GM12874 (cell line): Measurements from ENCODE around the gene RASGRP3.

Experiments
- CTCF ChIP-seq: IDR thresholded peaks from 2 replicates; pipeline ENCODE4 v1.5.1; 2011; ENCODE audit warnings: low read depth, mild to moderate bottlenecking, control low read depth, low read length, moderate library complexity; ENCODE audit not compliant: insufficient read depth

RASGRP3 gene

DNA sequence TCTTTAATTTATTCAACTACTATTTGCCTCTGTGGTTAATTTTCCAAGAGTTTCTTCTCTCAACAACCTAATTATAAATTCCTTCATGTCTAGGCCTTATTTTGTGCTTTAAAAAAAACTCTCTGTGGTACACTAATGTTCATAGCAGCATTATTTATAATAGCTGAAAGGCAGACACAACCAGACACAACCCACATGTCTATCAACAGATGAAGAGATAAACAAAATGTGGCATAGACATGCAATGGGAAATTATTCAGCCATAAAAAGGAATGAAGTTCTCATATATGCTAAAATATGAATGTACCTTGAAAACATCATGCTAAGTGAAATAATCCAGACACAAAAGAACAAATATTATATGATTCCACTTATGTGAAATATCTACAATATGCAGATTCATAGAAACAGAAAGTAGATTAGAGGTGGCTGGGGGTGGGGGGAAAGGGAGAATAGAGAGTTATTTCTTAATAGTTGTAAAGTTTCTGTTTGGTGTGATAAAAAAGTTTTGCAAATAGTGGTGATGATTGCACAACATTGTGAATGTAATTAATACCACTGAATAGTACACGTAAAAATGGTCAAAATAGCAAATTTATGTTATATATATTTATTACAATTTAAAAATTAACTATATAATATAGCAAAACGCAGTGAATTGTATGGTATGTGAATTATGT lies 28.1 kb upstream of the RASGRP3 start:
- TF ChIP-seq CTCF, result no peak

DNA sequence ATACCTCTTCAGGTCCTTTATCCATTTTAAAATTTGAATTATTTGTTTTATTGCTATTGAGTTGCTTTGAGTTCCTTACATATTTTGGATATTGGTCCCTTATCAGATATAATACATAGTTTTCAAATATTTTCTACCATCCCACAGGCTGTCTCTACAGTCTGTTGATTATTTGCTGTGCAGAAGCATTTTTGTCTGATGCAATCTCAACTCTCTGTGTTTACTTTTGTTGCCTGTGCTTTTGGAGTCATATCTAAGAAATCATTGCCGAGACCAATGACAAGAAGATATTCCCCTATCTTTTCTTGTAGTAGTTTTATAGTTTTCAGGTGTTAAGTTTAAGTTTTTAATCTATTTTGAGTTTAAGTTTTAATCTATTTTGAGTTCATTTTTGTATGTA lies 25.2 kb upstream of the RASGRP3 start:
- no peak for TF ChIP-seq CTCF

DNA sequence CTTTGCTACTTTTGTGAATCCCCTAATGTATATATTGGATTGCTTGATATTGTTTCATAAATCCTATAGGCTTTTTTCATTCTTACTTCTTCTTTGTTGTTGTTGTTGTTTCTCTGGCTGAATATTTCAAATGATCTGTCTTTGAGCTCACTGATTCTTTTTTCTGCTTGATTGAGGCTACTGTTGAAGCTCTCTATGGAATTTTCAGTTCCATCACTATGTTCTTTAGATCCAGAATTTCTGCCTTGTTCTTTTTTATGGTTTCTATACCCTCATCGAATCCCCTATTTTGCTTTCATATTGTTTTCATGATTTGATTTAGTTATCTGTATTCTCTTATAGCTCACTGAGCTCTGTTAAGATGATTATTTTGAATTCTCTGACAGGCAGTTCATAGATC lies 24.6 kb upstream of the RASGRP3 start:
- TF ChIP-seq CTCF, result no peak

DNA sequence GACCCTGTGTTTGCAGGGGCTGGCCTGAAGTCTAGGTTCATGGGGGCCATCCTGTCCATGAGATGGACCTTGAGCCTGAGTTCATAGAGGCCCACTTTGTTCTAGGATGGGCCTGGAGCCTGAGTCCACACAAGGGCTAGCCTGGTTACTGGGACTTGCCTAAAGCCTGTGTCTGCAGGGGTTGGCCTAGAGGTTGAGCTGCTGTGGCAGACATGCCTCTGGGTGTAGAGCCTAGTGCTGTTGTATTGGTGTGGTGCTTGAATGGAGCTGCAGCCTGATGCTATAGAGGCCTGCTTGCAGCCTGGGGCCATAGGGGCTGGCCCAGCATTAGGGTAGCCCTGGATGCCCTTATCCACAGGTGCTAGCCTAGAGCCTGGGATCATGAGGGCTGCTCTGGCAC lies 23.9 kb upstream of the RASGRP3 start:
- no peak for TF ChIP-seq CTCF

DNA sequence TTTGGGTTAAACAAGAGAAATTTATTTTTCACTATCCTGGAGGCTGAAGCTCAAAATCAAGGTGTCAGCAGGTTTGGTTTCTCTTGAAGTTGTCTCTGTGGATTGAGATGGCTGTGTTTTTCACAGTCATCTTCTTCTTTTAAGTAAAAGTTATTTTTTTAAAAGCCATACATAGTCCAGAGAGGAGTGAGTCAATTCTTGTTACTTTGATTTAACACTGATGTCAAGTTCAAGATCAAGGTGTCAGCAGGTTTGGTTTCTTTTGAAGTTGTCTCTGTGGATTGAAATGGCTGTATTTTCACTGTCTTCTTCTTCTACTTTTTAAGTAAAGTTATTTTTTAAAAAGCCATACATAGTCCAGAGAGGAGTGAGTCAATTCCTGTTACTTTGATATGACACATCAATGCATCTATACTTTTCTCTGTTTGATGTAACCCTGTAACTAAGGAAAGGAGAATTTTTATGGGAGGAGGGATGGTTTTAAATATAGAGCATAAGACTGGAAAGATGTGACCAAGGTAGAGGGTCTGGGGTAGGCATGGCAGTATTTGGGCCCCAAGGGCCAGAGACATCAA lies 22.5 kb upstream of the RASGRP3 start:
- no peak for TF ChIP-seq CTCF

DNA sequence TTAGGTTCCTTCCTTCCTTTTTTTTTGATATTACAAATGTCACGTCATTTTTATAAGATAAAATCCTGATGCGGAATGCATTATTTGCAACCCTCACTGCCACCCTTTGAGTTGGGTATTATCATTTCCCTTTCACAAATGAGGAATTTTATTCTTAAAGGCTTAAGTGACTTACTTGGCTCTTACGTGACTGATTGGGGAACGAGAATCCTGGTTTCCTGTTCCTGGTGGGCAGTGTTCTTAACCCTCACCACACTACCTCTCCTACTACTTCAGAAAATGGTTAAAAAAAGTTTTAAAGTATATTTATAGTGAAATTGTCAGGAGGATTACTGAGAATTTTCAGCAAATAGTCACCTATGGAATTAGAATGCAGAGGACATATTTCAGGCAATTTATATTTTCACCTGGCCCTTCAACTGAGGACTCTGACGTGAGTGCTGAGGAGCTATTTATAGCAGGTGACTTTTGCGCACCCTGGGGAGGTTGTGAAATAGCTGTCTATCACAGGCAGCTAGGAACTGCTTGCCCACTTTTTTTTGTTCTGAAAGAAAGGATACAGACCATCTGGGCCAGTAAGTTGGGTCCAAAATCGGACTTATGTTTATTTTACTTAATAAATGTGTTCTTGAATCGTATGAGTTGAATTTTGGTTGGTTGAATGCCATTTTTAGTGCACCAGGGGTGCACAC lies 18.7 kb upstream of the RASGRP3 start:
- TF ChIP-seq CTCF, result no peak

- no peak for TF ChIP-seq CTCF
Measured at GRCh38 chr2:33458248-33458819, 18.1 kb upstream of the RASGRP3 start.
